IPS-15b (cell line): ENCODE data around the gene EPM2A.
"Not testable (repeated sequence)": the region's sequence is repeated elsewhere in the genome, so short reads cannot be mapped to it uniquely, and the experiment has no call there.

Experiments used
- H3K27me3 ChIP-seq: one replicate; pipeline ENCODE4 v1.6.1; 2013; ENCODE audit warnings: low read length; ENCODE audit not compliant: control insufficient read depth, insufficient read depth
- H3K36me3 ChIP-seq: one replicate; pipeline ENCODE4 v1.6.1; 2013; ENCODE audit warnings: low read length; ENCODE audit not compliant: control insufficient read depth, insufficient read depth
- H3K4me1 ChIP-seq: one replicate; pipeline ENCODE4 v1.6.1; 2013; ENCODE audit warnings: mild to moderate bottlenecking, low read length; ENCODE audit not compliant: control insufficient read depth, insufficient read depth
- H3K4me3 ChIP-seq: one replicate; pipeline ENCODE4 v1.5.1; 2013; ENCODE audit warnings: low read depth, low read length
- H3K9ac ChIP-seq: one replicate; pipeline ENCODE4 v1.6.1; 2013; ENCODE audit warnings: low read depth, mild to moderate bottlenecking, low read length
- H3K9me3 ChIP-seq: one replicate; pipeline ENCODE4 v1.6.1; 2013; ENCODE audit warnings: mild to moderate bottlenecking, low read length; ENCODE audit not compliant: control insufficient read depth, insufficient read depth

The EPM2A gene

GRCh38 chr6:145704143-145704781, 31.1 kb downstream of the EPM2A start:
- Histone ChIP-seq H3K36me3 (no peaks in the 10 kb centered on the region), H3K4me1 (no peaks in the 10 kb centered on the region), H3K9ac (no peak overlapping the region), H3K27me3 (no peaks in the 10 kb centered on the region), H3K9me3 (no peaks in the 10 kb centered on the region), H3K4me3 (no peak overlapping the region)

GRCh38 chr6:145699462-145699861, 35.9 kb downstream of the EPM2A start:
- no peak overlapping the region for H3K4me3 ChIP-seq
- H3K27me3 ChIP-seq = no peaks in the 10 kb centered on the region
- no peaks in the 10 kb centered on the region for H3K9me3 ChIP-seq
- no peaks in the 10 kb centered on the region for H3K4me1 ChIP-seq
- no peaks in the 10 kb centered on the region for H3K36me3 ChIP-seq
- no peak overlapping the region for H3K9ac ChIP-seq

DNA sequence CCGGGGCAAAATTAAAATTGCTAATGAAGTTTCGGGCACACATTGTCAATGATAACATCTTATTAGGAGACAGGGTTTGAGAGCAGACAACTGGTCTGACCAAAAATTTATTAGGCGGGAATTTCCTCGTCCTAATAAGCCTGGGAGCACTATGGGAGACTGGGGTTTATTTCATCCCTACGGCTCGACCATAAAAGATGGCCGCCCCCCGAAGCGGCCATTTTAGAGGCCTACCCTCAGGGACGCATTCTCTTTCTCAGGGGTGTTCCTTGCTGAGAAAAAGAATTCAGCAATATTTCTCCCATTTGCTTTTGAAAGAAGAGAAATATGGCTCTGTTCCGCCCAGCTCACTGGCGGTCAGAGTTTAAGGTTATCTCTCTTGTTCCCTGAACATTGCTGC, 37.9 kb downstream of the EPM2A start:
- not testable (repeated sequence) for H3K4me1 ChIP-seq, H3K36me3 ChIP-seq, H3K9me3 ChIP-seq, H3K27me3 ChIP-seq, H3K9ac ChIP-seq, H3K4me3 ChIP-seq

DNA sequence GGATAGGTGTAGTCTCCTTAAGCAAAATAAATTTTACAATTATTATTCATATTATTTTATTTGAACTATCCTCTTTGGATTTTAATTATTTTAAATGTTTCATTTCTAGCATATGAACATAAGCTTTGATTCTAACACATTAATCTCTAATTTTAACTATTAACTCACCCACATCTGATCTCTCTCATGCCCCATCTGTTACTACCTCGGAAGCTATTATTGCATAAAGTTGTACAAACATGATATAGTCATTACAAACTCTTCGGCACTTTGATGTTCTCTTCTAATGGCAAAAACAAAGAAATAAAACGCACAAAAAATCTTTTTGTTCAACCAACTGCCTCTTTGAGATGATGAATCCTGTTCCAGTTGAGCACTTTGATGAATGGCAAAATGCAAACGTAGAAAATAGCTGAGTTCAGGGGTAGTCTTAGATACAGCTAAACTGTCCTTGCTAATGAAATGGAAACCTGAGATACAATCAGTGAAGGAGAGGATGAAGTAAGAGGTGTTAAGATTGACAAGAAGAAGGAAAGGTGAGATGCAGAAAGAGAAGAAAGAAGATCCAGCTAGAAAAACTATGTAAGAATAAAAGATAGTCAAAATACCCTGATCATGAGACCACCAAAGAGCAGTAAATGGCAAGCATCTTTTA, 41.1 kb downstream of the EPM2A start:
- H3K9me3 ChIP-seq = no peaks in the 10 kb centered on the region
- H3K36me3 ChIP-seq = no peaks in the 10 kb centered on the region
- no peaks in the 10 kb centered on the region for H3K4me1 ChIP-seq
- H3K9ac ChIP-seq = no peak overlapping the region
- no peaks in the 10 kb centered on the region for H3K27me3 ChIP-seq
- no peak overlapping the region for H3K4me3 ChIP-seq

GRCh38 chr6:145690969-145691368, 44.4 kb downstream of the EPM2A start:
- Histone ChIP-seq H3K4me1 (no peaks in the 10 kb centered on the region), H3K9me3 (no peaks in the 10 kb centered on the region), H3K36me3 (no peaks in the 10 kb centered on the region), H3K27me3 (no peaks in the 10 kb centered on the region), H3K9ac (no peak overlapping the region), H3K4me3 (no peak overlapping the region)

GRCh38 chr6:145689529-145689928, 45.8 kb downstream of the EPM2A start:
- H3K9ac ChIP-seq = no peak overlapping the region
- H3K36me3 ChIP-seq = no peaks in the 10 kb centered on the region
- no peaks in the 10 kb centered on the region for H3K27me3 ChIP-seq
- no peaks in the 10 kb centered on the region for H3K9me3 ChIP-seq
- H3K4me1 ChIP-seq = no peaks in the 10 kb centered on the region
- H3K4me3 ChIP-seq = no peak overlapping the region

DNA sequence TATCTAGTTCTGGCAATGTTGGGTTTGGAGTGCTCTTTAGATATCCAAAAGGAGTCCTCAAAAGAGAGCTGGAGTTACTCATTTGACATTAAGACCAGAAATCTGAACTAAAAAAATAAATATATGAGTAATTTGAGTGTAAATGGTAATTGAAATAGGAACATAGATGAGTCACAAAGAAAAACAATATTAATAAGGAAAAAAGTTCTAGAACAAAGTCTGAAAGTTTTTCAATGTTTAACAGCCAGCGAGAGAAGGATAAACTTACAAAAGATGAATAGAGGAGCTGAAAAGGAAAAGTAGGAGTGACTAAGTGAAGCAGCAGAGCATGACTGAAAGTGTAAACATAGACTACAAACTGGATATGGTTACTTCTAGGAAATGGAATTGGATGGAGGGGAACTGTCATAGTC, 46.8 kb downstream of the EPM2A start:
- no peaks in the 10 kb centered on the region for H3K27me3 ChIP-seq
- H3K36me3 ChIP-seq = no peaks in the 10 kb centered on the region
- H3K4me3 ChIP-seq = no peak overlapping the region
- no peak overlapping the region for H3K9ac ChIP-seq
- H3K4me1 ChIP-seq = no peaks in the 10 kb centered on the region
- no peaks in the 10 kb centered on the region for H3K9me3 ChIP-seq

GRCh38 chr6:145685932-145686331, 49.4 kb downstream of the EPM2A start:
- Histone ChIP-seq H3K27me3 (no peaks in the 10 kb centered on the region), H3K9ac (no peak overlapping the region), H3K36me3 (no peaks in the 10 kb centered on the region), H3K9me3 (peaks cover 3% of the 10 kb centered on the region), H3K4me1 (no peaks in the 10 kb centered on the region), H3K4me3 (no peak overlapping the region)

DNA sequence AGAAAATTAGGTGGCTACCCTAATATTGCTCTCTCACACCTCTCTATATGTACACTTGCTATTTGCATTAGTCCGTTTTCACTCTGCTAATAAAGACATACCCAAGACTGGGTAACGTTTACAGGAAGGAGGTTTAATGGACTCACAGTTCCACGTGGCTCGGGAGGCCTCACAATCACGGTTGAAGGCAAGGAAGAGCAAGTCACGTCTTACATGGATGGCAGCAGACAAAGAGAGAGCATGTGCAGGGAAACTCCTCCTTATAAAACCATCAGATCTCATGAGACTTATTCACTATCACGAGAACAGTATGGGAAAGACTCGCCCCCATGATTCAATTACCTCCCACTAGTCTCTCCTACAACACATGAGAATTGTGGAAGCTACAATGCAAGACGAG, 53.4 kb downstream of the EPM2A start:
- Histone ChIP-seq H3K36me3 (no peaks in the 10 kb centered on the region), H3K9me3 (peaks cover 3% of the 10 kb centered on the region), H3K4me1 (no peaks in the 10 kb centered on the region), H3K9ac (no peak overlapping the region), H3K27me3 (no peaks in the 10 kb centered on the region), H3K4me3 (no peak overlapping the region)

DNA sequence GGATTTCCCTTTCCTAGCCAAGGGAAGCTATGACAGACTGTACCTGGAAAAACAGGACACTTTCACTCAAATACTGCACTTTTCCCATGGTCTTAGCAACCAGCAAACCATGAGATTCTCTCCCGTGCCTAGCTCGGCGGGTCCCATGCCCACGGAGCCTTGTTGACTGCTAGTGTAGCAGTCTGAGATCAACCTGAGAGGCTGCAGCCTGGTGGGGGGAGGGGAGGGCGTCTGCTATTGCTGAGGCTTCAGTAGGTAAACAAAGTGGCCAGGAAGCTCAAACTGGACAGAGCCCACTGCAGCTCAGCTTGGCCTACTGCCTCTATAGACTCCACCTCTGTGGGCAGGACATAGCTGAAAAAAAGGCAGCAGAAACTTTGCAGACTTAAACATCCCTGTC, 61.8 kb downstream of the EPM2A start:
- H3K4me1 ChIP-seq = no peaks in the 10 kb centered on the region
- no peaks in the 10 kb centered on the region for H3K27me3 ChIP-seq
- no peaks in the 10 kb centered on the region for H3K36me3 ChIP-seq
- H3K4me3 ChIP-seq = no peak overlapping the region
- no peaks in the 10 kb centered on the region for H3K9me3 ChIP-seq
- no peak overlapping the region for H3K9ac ChIP-seq

- H3K36me3 ChIP-seq = no peaks in the 10 kb centered on the region
- no peaks in the 10 kb centered on the region for H3K27me3 ChIP-seq
- no peaks in the 10 kb centered on the region for H3K4me1 ChIP-seq
- no peaks in the 10 kb centered on the region for H3K9me3 ChIP-seq
- H3K9ac ChIP-seq = no peak overlapping the region
- H3K4me3 ChIP-seq = no peak overlapping the region
Measured at GRCh38 chr6:145670311-145670710, 65.0 kb downstream of the EPM2A start.

GRCh38 chr6:145669627-145670034, 65.7 kb downstream of the EPM2A start:
- H3K4me1 ChIP-seq = no peaks in the 10 kb centered on the region
- H3K9ac ChIP-seq = no peak overlapping the region
- no peaks in the 10 kb centered on the region for H3K36me3 ChIP-seq
- H3K27me3 ChIP-seq = no peaks in the 10 kb centered on the region
- H3K4me3 ChIP-seq = no peak overlapping the region
- no peaks in the 10 kb centered on the region for H3K9me3 ChIP-seq
